ENCODE data around the gene TNIK.

TNIK gene

DNA sequence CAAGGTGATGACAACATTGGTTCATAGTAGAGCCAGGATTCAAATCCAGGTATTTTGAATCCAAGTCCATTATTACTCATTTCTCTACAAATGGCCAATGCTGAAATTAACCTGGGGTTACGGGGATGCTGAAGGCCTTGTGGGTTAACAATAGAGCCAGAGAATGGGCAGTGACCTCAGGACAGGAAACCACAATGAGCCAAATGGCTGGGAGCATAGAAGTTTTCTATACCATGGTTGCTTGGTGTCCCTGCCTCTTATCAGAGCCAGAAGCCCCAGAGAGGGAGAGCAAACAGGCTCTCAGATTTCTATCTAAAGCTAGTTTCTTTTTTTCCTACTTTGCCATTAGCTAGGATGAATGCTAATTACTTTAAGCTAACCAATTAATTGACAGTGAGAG lies 82.3 kb downstream of the TNIK start:
- H3K27ac ChIP-seq: no peak overlapping the region
- TF ChIP-seq, protein P1, sequence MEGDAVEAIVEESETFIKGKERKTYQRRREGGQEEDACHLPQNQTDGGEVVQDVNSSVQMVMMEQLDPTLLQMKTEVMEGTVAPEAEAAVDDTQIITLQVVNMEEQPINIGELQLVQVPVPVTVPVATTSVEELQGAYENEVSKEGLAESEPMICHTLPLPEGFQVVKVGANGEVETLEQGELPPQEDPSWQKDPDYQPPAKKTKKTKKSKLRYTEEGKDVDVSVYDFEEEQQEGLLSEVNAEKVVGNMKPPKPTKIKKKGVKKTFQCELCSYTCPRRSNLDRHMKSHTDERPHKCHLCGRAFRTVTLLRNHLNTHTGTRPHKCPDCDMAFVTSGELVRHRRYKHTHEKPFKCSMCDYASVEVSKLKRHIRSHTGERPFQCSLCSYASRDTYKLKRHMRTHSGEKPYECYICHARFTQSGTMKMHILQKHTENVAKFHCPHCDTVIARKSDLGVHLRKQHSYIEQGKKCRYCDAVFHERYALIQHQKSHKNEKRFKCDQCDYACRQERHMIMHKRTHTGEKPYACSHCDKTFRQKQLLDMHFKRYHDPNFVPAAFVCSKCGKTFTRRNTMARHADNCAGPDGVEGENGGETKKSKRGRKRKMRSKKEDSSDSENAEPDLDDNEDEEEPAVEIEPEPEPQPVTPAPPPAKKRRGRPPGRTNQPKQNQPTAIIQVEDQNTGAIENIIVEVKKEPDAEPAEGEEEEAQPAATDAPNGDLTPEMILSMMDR (IDR thresholded peaks at IDR 0.05): no peak
- no peak for TF ChIP-seq ZFX (IDR thresholded peaks at IDR 0.05; ENCODE audit: borderline replicate concordance)

DNA sequence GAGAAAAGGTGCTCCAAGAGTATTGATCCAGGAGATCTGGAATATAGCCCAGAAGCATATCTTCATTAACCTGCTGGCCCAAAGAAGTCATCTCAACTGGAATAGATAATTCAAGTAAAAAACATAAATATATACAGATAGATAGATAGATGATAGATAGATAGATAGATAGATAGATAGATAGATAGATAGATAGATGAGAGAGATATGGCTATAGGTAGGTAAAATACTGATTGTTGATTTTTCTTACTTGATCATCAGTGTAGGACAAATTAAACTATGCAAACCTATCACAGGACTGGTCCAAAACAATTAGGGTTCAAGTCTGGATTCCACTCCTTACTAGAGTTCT lies 83.6 kb downstream of the TNIK start:
- no peak overlapping the region for H3K27ac ChIP-seq
- TF ChIP-seq ZFX (IDR thresholded peaks at IDR 0.05; ENCODE audit: borderline replicate concordance): no peak
- TF ChIP-seq, protein P1 (IDR thresholded peaks at IDR 0.05): no peak

DNA sequence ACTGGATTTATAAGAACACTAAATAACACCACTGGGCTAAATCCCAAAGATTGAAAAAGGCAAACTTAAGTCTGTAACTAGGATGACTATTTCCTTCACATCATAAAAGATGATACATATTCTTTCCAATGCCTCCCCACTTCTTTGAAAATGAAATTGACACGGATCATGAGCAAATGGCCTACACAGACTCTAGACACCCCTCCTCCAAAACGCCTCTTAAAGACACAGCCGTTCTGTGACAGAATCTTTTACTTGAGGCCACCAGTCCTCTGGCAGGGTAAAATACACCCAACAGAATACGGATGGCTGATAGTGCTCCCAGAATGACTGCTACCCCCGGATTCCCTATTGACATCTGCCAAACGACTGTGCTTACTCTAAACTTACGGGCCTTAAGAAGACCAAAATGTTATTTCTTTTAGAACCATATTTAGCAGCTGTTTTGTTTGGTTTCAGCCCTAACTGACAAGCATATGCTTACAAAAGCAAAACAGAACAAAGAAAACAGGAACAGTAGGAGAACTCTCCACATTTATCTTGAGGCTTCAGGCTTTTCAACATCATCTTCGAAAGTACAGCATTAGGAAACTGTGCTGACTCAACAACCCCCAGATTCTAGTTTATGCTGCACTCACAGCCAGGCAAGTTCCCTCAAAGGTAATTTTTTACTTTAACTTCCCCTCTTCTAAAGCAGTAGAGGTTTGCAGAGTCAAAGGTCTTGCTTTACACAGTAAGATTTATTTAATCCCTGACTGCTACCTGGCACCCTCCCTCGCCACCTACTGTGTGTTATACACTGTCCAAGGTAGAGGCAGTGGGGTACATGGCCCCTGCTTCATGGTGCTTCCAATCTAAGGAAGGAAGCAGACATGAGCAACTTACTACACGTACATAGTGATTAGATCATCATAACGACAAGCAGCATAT lies 84.3 kb downstream of the TNIK start:
- TF ChIP-seq ZFX (IDR thresholded peaks at IDR 0.05; ENCODE audit: borderline replicate concordance): no peak
- TF ChIP-seq, protein P1 (IDR thresholded peaks at IDR 0.05): no peak
- H3K27ac ChIP-seq: no peak overlapping the region

DNA sequence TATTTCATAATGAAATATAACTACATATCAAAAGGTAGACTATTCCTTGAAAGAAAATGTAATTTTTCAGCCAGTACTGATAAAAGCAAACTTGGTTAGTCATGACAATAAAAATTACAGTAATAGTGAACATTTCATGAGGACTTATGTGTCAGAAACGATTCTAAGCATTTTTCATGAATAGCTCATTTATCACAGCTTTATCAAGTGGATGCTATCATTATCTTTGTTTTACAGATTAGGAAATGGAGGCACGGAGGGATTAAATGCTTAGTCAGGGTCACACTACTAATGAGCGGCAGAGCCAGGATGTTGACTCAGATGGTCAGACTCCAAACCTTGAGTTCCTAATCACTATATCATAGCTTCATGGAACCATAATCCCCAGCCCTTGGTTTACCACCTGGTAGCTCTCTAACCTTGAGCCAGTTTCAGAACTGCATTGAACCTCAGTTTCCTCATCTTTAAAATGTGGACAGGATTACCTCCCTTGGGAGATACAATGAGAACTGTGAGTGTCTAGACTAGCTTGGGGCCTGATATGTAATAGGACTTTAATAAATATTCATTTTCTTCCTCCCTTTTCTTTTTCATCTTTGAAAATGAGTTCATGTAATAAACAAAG lies 85.4 kb downstream of the TNIK start:
- TF ChIP-seq, protein P1 (IDR thresholded peaks at IDR 0.05): no peak
- no peak for TF ChIP-seq ZFX (IDR thresholded peaks at IDR 0.05; ENCODE audit: borderline replicate concordance)
- no peak overlapping the region for H3K27ac ChIP-seq

DNA sequence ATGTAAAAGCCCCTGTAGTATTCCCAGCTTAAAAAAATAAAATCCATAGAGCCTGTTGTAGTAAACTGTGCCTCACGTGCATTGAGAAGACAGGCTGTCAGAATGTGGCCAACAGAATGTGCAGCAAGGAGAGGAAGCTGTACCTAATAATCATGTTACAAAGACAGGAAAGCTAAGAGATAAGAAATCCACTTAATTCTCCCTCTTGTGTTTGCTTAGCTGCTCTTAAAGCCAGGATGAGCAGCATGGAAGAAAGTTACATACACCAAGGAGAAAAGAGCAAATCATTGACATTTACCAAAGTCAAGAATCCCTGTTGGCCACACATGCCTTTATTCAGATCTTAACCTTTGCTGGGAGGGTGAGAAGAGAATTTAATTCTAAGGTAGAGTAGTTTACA lies 85.9 kb downstream of the TNIK start:
- H3K27ac ChIP-seq: no peak overlapping the region
- TF ChIP-seq, protein P1 (IDR thresholded peaks at IDR 0.05): no peak
- no peak for TF ChIP-seq ZFX (IDR thresholded peaks at IDR 0.05; ENCODE audit: borderline replicate concordance)

DNA sequence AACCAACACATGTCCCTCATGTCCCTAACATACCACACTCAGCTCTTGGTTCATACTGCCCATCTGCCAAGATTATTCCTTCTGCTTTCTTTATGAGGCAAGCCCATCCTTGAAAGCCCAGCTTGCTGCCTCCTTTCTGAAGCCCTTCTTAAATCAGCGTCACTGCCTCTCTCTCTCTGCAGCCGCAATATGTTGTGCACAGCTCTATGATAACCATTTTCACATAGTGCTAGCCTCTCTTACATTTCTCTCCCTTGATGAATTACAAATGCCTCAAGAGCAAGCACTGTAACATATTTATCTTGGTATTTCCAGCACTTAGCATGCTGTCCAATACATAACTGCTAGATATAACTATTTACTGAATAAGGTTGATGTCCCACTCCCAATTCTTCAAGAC lies 86.5 kb downstream of the TNIK start:
- no peak overlapping the region for H3K27ac ChIP-seq
- TF ChIP-seq, protein P1 (IDR thresholded peaks at IDR 0.05): no peak
- TF ChIP-seq ZFX (IDR thresholded peaks at IDR 0.05; ENCODE audit: borderline replicate concordance): no peak

DNA sequence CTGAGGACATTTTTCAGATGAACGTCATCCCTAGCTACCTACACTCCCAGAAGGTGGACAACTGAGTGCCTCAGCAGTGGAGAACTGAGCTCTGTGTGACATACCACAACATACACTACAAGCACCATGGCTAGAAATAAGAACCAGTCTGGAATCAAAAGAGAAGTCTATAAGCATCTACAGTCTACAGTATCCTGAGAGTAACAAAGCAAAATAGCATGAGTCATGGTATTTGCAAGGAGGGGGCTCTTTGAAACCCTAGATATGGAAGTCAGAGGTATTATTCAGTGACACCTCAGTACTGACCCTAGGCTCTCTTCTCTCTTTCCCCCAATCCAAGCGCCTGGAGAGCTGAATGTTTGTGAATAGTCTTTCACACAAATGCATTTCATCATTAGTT lies 87.5 kb downstream of the TNIK start:
- no peak for TF ChIP-seq ZFX (IDR thresholded peaks at IDR 0.05; ENCODE audit: borderline replicate concordance)
- TF ChIP-seq, protein P1 (IDR thresholded peaks at IDR 0.05): no peak
- H3K27ac ChIP-seq: no peak overlapping the region
